HG03571 (cell line): ENCODE data around the gene SUSD1.
"Not testable (repeated sequence)": the region's sequence is repeated elsewhere in the genome, so short reads cannot be mapped to it uniquely, and the experiment has no call there.

Experiments used
- ATAC-seq: cut with Tn5 transposase; IDR thresholded peaks from one replicate; pipeline ENCODE4 v1.9.1; 2021; ENCODE audit not compliant: unreplicated experiment

The SUSD1 gene

DNA sequence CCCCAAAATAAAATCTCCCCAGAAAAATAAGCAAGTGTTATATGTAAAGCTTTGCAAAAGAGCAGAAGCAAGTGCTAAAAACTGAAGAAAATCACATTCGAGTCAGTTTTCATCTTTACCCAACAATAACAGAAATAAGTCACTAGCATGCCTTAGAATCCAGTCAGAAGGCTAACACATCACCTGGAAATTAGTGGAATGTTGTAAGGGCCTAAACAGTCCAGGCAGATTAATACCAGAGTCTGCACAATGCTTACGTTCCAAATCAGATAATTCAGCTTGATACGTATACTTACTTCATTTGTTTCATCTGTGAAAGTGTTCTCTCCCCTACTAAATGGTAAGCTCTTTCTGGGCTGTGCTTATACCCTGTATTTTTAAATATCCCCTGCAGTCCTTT lies 42.7 kb downstream of the SUSD1 start:
- ATAC-seq, result no peak

DNA sequence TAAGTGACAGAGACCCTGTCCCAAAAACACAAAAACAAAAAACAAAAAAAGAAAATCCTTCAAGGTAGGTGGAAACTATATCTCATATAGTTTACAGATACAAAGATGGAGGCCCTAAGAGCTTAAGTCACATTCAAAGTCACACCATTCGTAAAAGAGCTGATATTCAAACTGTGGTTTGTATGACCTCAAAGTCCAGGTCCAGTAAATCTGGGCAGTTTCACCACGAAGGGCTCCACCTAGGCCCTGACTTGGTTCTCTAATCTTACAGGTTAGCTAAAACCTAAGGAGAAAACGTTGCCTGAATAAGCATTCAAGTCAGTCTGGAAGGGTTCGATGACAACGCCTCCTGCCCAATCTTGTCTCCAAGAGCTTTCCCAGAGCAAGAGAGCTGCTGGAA lies 44.1 kb downstream of the SUSD1 start:
- ATAC-seq, result no peak

DNA sequence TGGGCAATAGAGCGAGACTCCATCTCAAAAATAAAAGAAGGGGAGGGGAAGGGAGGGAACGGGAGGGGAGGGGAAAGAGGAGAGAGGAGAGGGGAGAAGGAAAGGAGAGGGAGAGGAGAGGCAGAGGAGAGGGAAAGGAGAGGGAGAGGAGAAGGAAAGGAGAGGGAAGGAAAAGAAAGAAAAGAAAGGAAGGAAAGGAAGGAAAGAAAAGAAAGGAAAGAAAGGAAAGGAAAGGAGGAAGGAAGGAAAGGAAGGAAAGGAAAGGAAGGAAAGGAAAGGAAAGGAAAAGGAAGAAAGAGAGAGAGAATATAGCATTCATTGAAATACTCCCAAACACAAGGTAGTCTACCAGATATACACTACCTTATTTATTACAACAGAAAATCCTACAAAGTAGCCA lies 44.8 kb downstream of the SUSD1 start:
- no peak for ATAC-seq

DNA sequence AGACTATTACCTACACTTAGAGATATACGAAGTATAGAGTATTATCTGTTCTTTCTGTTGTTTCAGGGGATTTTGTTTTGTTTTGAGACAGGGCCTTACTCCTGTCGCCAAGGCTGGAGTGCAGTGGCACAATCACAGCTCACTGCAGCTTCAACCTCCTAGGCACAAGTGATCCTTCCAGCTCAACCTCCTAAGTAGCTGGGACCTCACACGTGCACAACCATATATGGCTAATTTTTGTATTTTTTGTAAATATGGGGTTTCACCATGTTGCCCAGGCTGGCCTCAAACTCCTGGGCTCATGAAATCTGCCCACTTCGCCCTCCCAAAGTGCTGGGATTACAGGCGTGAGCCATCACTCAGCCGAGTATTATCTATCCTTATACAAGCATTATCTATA lies 45.9 kb downstream of the SUSD1 start:
- no peak for ATAC-seq

DNA sequence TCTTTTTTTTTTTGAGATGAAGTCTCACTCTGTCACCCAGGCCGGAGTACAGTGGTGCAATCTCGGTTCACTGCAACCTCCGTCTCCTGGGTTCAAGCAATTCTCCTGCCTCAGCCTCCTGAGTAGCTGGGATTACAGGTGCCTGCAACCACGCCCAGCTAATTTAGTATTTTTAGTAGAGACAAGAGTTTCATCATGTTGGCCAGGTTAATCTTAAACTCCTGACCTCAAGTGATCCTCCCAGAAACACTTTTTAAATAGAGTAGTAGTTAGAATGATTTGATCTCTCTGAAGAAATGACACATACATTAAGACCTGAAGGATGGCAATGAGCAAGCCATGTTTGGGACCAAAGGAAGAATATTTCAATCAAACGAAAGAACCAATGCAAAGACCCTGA lies 46.7 kb downstream of the SUSD1 start:
- ATAC-seq, result not testable (repeated sequence)

DNA sequence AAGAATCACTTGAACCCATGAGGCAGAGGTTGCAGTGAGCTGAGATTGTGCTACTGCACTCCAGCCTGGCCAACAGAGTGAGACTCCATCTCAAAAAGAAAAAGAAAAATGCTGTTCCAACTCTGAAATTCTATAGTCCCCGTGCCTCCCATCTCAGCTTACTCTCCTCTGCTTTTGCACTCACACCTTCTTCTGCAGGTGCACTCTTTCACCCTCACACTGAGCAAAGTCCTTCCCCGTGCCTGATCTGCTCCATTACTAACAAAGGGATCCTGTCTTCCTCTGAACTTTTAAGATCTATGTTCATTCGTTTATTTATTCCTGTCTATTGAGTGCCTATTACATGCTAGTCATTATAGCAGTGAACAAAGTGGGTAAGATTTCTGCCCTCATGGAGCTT lies 47.8 kb downstream of the SUSD1 start:
- no peak for ATAC-seq

DNA sequence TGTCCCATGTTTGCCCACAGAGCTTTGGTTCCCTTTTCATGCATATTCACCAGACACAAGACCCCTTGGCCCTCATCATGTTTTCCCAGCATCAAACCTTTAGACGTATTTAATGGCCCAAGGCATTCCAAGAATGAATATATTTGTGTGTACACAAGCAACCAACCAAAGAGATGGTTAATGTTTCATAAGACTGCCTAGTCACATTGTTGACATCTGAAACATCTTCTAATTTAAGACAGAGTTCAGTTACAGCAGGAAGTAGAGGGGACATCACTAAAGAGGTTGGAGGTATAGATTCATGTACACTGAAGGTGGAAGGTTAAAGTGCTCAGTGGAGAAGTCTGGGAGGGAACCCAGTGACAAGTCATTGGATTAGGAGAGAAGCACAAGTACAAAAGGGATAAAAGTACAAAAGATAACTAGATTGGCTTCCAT lies 49.1 kb downstream of the SUSD1 start:
- no peak for ATAC-seq

DNA sequence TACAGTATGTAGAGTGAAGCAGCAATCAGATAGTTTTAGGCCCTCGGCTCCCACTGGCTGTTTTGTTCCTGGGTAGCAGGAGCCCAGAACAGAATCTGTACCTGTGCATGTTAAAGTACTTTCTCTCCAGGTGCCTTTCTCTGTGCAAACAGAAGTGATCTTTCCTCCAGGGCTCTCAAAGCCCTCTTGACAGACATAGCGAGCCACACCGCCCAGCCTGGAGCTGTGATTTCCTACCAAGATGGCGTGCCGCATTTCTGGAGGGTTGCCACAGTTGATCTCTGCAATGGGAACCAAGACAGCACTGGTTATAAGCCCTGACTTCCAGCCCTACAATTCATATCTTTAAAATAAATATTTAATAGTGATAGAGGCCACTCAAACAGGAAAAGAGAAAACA lies 50.9 kb downstream of the SUSD1 start:
- ATAC-seq, result no peak

DNA sequence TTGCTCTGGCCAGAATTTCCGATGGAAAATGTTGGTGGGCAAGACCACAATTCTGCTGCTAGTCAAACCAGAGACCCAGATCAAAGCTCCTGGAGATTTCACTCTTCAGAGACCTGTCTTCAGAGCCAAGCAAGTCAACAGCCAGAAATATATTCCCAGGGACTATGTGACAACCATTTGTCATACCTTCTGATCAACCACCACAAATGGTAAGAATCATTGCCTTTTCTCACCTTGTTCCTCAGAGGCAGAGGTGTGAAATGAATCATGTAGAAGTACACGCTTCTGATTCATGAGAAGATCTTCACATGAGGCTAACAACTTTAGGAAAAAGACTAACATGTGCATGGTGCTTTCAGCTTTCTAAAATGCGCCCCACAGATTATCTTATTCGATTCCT lies 53.5 kb downstream of the SUSD1 start:
- no peak for ATAC-seq

DNA sequence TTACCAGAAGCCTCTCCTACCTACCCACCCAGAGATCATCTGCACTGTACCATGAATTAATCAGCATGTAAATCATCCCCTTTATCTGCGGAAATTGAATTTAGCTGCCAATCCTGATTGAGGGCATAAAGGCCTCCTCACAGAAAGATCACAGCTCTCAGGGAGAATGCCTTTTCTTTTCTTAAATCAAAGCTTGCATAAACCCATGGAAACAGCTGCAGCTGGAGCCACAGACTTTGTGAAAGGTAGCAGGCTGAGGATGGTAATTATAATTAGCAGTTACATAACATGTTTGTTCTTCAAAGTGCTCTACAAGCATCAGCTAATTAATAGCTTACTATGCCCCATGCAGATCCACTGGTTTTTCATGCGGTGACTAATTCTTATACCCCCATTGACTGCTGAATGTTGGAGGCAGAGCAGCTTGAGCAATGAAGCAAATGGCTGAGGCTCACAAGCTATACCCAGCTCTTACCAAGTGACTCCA lies 54.6 kb downstream of the SUSD1 start:
- ATAC-seq, result no peak

DNA sequence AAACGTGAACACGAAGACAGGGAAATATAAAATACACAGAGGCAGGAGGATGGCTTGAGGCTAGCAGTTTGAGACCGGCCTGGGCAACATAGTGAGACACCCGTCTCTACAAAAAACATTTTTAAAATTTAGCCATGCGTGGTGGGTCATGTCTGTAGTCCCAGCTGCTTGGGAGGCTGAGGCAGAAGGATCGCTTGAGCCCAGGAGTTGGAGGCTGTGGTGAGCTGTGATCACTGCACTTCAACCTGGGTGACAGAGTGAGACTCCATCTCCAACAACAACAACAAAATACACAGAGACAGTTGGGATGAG lies 55.1 kb downstream of the SUSD1 start:
- ATAC-seq, result no peak

DNA sequence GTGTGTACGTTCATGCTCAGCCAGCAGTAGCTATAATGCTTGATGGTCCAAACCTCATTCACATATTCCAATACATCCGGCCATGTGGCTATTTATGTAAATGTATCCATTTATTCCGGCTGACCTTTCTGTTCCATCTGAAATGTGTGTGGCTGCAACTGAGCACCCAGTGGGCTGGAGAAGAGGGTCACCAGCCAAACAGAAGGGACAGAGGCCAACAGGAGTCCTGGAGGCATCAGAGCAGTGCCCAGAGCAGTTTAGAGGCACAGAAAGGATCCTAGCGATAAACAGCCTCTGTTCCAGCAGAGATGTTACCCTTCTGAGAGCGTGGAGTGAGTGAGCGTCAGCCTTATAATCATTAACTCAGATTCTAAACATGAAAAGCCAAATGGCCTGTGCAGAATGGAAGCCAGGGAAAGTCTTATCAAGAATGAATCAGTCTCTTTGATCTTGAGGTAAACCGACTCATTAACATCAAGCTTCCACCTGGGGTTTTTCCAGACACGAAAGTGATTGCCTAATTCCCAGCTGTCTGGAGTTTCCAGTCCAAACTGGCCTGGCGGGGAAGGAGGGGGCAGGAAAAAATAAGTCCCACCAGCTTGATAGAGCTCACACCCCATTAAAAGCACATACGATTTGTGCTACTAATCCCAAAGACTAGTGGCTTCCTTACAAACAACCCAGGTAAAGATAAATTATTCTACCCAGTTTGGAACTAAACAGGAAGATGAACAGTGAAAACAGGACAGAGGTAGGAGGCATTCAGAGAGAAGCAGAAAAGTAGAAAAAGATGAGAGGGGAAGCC lies 55.7 kb downstream of the SUSD1 start:
- no peak for ATAC-seq

DNA sequence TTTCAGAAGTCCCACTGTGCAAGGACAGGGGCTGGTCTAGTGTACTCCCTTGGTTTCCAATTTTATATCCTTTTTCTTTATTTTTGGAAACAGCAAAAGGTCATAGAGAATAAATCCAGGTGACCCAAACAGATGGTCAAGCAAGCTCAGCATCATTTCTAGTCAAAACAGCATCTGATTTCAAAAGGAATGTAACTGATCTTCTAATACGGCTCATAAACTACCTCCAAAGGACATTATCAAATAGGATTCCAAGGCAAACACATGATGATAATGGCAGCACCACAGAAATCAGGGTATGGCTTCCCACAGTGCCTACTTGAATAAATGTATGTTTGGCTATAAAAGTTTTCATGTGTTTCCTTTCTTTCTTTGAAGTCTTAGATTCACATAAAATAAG lies 57.1 kb downstream of the SUSD1 start:
- no peak for ATAC-seq

DNA sequence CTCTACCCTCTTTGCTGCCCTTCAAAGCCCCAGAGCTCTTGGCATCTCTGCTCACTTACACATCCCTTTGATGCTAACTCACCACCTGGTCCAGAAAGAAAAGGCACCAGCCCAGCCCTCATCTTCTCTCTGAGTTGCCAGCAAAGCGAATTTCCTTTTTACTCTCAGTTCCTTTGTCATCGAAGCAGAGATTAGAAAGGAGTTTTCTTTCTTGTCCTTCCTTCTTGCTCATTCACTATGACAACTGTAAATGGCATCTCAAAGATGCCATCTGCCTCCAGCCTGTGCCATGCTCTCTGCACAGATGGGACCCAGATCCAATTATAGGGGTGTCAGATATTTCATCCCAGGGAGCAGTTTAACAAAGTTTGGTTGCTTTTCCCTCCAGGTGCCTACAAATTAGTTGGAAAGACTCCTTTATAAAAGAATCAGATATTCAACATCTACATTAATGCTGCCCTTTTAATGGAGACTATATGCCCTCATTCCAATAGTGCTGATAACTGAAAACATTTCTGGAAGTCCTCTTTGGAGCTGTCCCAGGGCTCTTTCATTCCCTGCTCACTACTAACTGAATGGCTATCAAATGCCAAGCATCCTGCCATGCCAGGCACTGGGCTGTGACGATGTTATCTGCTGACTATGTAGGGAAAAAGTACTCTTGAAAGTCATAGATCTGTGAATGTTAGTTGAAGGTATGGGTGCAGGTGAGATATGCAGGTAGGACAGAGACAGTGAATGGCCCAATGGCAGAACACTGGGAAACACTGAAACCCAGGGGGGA lies 58.9 kb downstream of the SUSD1 start:
- no peak for ATAC-seq

DNA sequence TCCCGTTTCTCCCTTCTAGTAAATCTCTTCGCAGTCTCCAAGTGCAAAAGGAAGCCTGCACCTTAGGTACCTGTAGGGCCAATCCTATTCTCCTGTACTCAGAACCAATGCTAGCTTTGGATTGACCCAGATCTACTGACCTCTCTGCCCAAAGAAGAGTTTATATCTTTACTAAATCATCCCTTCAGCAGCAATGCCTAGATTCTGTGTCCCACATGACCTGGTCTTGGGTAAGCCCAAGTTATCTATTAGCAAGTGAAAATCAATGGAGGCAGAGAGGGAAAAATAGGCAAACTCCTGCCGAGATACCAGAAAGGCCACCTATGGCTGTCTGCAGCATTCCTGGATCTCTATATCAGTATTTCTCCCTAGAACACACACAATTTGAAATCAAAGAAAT lies 60.0 kb downstream of the SUSD1 start:
- ATAC-seq, result no peak

DNA sequence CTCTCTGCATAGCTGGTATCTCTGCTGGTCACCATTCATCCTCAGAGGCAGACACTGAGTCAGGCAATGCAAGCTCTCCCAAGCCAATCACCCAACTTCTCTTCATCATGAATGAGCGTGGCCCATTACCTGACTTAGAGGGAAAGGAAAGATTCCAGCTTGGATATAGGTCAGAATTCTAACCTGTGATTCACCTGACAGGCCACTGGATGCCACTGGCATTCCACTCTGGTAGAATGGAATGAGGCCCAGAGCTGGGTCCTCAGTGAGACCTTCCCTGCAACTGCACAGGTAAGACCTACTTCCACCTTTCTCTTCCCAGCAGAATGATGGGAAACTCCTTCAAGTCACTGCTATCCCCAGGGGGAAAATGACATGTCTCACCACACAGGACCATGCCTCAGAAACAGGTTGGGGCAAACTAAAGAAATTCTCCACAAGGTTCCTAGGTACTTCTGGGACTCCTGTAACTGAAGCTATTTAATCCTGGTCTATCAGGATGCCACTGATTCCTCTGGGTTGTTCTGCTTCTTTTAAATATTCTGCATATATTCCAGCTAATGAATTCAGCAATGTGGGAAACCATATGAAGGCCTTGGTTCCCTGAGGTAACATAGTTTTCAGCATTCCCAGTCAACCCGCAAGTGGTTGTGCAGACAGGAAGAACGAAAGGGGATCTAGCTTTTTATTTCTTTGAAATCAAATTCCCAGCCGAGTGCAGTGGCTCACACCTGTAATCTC lies 62.0 kb downstream of the SUSD1 start:
- ATAC-seq, result no peak

DNA sequence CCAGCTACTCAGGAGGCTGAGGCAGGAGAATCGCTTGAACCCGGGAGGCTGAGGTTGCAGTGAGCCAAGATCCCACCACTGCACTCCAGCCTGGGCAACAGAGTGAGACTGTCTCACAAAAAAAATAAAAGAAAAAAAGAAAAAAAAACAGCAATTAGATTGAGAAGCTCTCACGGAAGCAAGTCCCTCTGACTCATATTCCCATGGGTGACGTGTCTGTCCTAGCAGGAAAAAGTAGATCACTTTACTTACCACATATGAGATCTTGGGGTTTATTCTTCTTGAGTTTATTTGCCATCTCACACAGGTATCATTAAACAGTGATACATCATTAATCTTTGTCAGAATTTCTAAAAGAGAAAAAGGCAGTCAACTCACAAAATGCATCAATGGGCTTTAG lies 62.6 kb downstream of the SUSD1 start:
- no peak for ATAC-seq

DNA sequence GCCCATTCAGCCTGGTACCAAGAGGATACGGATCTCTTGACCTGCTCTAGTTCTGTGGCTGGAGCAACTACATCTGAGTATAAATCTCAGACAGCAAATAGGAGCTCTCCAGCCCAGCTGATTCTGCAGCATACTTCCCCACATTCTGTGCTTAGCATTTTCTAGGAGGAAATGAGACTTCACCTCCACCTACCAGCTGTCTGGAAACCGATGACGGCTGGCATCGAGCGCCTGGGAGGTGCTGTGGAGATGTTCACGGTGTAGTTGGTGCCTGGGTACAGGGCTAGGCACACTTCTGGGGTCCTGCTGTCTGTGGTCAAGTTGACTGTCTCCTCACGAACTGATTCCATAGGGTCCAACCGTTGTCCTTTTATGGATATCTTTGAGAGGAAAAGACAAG lies 63.6 kb downstream of the SUSD1 start:
- ATAC-seq, result no peak

DNA sequence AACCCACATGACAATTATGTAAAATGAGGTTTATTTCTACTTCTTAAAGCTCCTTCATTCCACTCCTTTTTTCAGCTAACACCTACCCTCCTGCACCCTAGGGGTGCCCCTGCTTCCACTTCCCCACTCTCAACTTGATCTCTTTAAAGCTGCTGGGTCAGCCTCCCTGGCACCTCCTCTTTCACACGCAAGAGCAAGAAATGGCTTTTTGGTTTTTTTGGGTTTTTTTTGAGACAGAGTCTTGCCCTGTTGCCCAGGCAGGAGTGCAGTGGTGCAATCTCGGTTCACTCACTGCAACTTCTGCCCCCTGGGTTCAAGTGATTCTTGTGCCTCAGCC lies 64.4 kb downstream of the SUSD1 start:
- ATAC-seq, result no peak

DNA sequence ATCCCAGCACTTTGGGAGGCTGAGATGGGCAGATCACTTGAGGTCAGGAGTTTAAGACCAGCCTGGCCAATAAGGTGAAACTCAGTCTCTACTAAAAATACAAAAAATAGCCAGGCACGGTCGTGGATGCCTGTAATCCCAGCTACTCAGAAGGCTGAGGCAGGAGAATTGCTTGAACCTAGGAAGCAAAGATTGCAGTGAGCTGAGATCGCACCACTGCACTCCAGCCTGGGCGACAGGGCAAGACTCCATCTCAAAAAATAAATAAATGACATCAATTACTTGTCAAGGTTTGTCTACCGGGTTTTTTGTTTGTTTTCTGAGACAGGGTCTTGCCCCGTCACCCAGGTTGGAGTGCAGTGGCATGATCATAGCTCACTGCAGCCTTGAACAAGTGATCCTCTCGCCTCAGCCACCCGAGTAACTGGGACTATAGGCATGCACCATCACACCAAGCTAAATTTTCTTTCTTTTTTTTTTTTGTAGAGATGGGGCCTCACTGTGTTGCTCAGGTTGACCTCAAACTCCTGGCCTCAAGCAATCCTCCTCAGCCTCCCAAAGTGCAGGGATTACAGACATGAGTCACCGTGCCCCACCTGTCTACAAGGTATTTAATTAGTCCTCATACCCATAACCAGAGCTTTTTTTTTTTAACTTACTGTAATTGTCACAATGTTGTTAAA lies 64.9 kb downstream of the SUSD1 start:
- ATAC-seq, result no peak

DNA sequence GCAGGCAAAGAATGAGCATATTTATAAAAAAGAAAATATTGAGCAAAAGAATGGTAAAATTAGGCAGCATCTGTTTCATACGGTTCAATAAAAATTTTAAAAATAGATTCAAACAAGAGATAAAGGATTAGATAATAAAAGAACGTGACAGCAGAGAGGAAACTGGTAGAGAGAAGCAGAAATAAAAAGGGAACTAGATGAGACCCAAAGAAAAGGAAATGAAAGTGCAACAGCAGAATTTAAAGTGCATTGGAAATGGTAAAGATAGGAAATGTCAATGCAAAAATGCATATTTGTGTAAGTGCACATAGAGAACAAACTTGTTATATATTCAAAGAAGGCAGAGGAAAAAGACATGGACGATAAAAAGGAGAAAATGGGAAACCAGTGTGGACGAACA lies 70.2 kb downstream of the SUSD1 start:
- no peak for ATAC-seq
